Activated CD8-positive, alpha-beta T cell treated with anti-CD3 and anti-CD28 coated beads, Interleukin-2, amount 10 ng/mL, durations not matched to agents 7 days and 5 days (primary cell): ENCODE data around the gene ZC3H4. TPM values are rescaled to one million over a fixed set of nuclear protein-coding genes. Genes with fewer than 3 reads are reported as not detected.

Source experiments
- ATAC-seq: fragments of 150-1000 bp; cut with Tn5 transposase; one replicate; pipeline ENCODE4 v1.10.0; 2021; ENCODE audit warnings: moderate library complexity
- CTCF ChIA-PET: fragments of 350-600 bp; sonication (Branson Sonifier 250); formaldehyde crosslinking; loops from one replicate; lab custom pipeline; 2021; ENCODE audit warnings: antibody characterized with exemption; lab: Charles Lee
- POLR2A ChIA-PET: fragments of 350-600 bp; sonication (Branson Sonifier 250); formaldehyde crosslinking; loops from one replicate; lab custom pipeline; 2021; ENCODE audit warnings: antibody characterized with exemption; lab: Charles Lee
- DNase-seq: peaks from one replicate; pipeline ENCODE4 v3.0.0-alpha.2; 2020
- H3K27ac Mint-ChIP-seq: one replicate; pipeline ENCODE4 v1.8.0; 2021; ENCODE audit warnings: mild to moderate bottlenecking, mixed read lengths
- H3K27me3 Mint-ChIP-seq: one replicate; pipeline ENCODE4 v1.8.0; 2021; ENCODE audit warnings: low read depth, mixed read lengths
- H3K36me3 Mint-ChIP-seq: one replicate; pipeline ENCODE4 v1.8.0; 2021; ENCODE audit warnings: low read depth, mixed read lengths
- H3K4me1 Mint-ChIP-seq: one replicate; pipeline ENCODE4 v1.8.0; 2021; ENCODE audit warnings: low read depth, mixed read lengths
- H3K4me3 Mint-ChIP-seq: one replicate; pipeline ENCODE4 v1.8.0; 2021; ENCODE audit warnings: mild to moderate bottlenecking, mixed read lengths
- H3K9me3 Mint-ChIP-seq: one replicate; pipeline ENCODE4 v1.8.0; 2022; ENCODE audit warnings: mixed read lengths; ENCODE audit not compliant: insufficient read depth
- total RNA-seq, 2 experiments: library from RNA; stranded (reverse); gene quantifications; one replicate each; pipeline ENCODE4 v1.2.3, GENCODE V29; 2021

Gene ZC3H4
- total RNA-seq, 2 experiments from 2014 or later, result 102 TPM

DNA sequence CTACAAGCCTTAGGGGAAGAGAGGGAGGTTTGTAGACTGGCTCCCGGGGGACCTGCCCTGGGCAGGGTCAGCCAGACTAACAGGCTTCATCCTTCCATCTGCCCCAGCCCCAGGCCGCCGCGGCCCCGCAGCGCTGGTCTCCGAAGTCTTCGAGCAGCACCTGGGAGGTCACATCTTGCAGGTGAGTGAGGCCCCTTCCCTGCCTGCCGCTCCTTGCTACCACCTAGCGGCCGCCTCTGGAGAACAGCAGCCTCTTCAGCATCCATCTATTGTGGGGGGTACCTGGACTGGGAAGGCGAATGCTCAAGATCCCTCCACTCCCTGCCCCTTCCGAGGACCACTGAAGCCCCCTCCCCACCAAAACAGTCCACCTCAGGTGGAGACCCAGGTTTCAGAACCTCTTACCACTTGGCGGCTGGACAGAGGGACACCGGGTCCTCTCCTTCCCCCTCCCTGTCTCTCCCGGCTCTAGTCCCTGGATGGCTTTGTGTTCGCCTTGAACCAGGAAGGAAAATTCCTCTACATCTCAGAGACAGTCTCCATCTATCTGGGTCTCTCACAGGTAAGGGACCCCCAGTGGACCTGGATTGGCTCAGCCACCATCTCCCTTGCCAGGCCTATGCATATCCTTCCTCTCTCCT, 81.3 kb downstream of the ZC3H4 start:
- Mint-ChIP-seq H3K4me1 (peaks cover 21% of the 10 kb centered on the region), H3K27me3 (peaks cover 35% of the 10 kb centered on the region)

DNA sequence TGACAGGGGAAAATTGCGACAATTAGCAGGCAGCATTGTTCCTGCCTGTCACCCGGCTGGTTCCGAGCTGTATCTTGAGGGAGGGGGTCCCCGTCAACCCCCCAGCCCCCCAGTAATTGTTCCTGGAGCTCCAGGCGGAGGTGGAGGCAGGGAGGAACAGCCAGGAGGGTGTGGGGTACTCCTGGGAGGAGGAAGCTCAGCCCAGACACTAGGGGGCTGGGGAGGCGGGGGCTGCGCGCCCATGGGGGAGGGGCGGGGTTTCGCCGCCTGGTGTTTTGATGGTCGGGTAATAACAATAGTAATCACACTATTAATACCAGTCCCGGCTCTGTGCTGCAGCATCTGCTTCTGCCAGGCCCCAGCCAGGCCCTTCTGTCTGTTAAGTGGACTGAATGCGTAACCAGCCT, 85.4 kb downstream of the ZC3H4 start:
- H3K4me1 Mint-ChIP-seq, result peaks cover 3% of the 10 kb centered on the region
- H3K36me3 Mint-ChIP-seq, result no peaks in the 10 kb centered on the region
- H3K4me3 Mint-ChIP-seq, result no peak overlapping the region
- no peak for ATAC-seq
- no peaks in the 10 kb centered on the region for H3K9me3 Mint-ChIP-seq
- CTCF ChIA-PET, result interaction anchor here (4.8 kb wide), 1 partner anchor 15 kb away, joined by 31 read pairs; no protein-coding TSS in a partner anchor
- POLR2A ChIA-PET, result no interaction called here
- H3K27me3 Mint-ChIP-seq, result peaks cover 58% of the 10 kb centered on the region
- DNase-seq, result no peak
- H3K27ac Mint-ChIP-seq, result no peak overlapping the region

More for the DNA sequence above, 81.3 kb downstream of the ZC3H4 start:
- peak; percentile 74 for DNase-seq
- Mint-ChIP-seq H3K9me3 (no peaks in the 10 kb centered on the region), H3K4me3 (no peak overlapping the region), H3K36me3 (no peaks in the 10 kb centered on the region), H3K27ac (no peak overlapping the region)
- ChIA-PET POLR2A (no interaction called here), CTCF (interaction anchor here (1.4 to 4.8 kb wide), 2 partner anchors 19 kb away, joined by 9 to 31 read pairs; no protein-coding TSS in a partner anchor)
- ATAC-seq, result peak; percentile 43

DNA sequence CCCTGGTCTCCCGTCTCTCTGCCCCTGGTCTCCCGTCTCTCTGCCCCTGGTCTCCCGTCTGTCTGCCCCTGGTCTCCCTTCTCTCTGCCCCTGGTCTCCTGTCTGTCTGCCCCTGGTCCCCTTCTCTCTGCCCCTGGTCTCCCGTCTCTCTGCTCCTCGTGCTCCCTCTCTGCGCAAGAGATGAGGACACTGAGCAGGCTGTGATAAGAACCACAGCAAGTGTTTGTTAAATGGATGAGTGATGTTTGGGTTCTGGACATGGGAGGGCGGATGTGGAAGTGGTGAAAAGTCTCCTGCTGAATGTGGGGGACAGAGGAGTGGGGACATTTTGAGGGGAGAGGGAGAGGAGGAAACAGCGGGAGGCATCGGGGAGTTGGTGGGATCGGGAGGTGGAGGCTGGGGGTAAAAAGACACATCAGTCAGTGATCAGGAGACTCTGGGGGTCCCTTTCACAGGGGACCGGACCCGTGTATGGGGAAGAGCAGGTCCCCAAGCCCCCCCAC, 85.9 kb downstream of the ZC3H4 start:
- no peaks in the 10 kb centered on the region for H3K36me3 Mint-ChIP-seq

DNA sequence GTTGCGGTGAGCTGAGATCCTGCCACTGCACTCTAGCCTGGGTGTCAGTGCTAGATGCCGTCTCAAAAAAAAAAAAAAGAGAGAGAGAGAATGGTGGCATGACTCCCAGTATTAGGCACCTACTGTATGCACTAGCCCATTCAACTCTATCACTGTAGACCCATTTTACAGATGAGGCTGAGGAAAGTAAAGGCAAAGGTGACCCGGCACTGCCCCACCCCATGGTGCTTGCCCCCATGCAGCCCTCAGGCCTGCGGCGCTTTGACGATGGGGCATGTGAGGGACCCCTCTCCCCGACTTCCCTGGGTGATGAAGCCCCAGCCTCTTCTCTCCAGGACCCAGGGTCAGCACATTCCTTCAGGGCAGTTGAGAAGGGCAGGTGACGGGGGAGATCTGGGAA, 86.7 kb downstream of the ZC3H4 start:
- Mint-ChIP-seq H3K4me3 (no peak overlapping the region), H3K36me3 (no peaks in the 10 kb centered on the region), H3K27me3 (peaks cover 66% of the 10 kb centered on the region), H3K27ac (no peak overlapping the region), H3K4me1 (peaks cover 4% of the 10 kb centered on the region), H3K9me3 (no peaks in the 10 kb centered on the region)
- DNase-seq (no peak), ATAC-seq (no peak)
- ChIA-PET CTCF (interaction anchor here (1.1 to 2.0 kb wide), 2 partner anchors 14 to 54 kb away, joined by 3 to 7 read pairs; no protein-coding TSS in a partner anchor), POLR2A (no interaction called here)

More for the DNA sequence above, 85.9 kb downstream of the ZC3H4 start:
- Mint-ChIP-seq H3K9me3 (no peaks in the 10 kb centered on the region), H3K27me3 (peaks cover 63% of the 10 kb centered on the region), H3K4me3 (no peak overlapping the region), H3K27ac (no peak overlapping the region), H3K4me1 (peaks cover 6% of the 10 kb centered on the region)
- CTCF ChIA-PET, result interaction anchor here (4.8 kb wide), 1 partner anchor 15 kb away, joined by 31 read pairs; no protein-coding TSS in a partner anchor
- POLR2A ChIA-PET, result no interaction called here
- DNase-seq (no peak), ATAC-seq (no peak)

DNA sequence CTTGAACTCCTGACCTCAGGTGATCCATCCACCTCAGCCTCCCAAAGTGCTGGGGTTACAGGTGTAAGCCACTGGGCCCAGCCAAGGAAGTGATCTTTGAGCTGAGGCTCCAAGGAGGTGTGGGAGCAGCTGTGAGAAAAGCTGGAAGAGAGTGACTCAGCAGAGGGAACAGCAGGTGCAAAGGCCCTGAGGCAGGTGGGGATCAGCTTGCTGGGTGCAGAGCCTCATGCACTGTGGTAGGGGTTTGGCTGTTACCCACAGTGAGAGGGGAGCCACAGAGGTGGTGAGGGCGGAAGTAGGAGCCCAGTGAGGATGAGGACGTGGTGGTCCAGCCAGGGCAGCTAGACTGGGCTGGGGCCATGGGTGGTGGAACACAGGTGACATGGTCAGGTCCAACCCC, 87.4 kb downstream of the ZC3H4 start:
- H3K36me3 Mint-ChIP-seq, result no peaks in the 10 kb centered on the region
- no peak overlapping the region for H3K4me3 Mint-ChIP-seq
- H3K27me3 Mint-ChIP-seq, result peaks cover 68% of the 10 kb centered on the region
- no peak for DNase-seq
- POLR2A ChIA-PET, result interaction anchor here (0.5 kb wide), 1 partner anchor 88 kb away, joined by 5 read pairs; the partner anchor contains the start of gene ZC3H4
- ATAC-seq, result no peak
- H3K9me3 Mint-ChIP-seq, result no peaks in the 10 kb centered on the region
- CTCF ChIA-PET, result interaction anchor here (0.9 to 2.0 kb wide), 4 partner anchors 9 to 55 kb away, joined by 3 to 7 read pairs (median 4); no protein-coding TSS in a partner anchor
- no peak overlapping the region for H3K27ac Mint-ChIP-seq
- H3K4me1 Mint-ChIP-seq, result peaks cover 6% of the 10 kb centered on the region

DNA sequence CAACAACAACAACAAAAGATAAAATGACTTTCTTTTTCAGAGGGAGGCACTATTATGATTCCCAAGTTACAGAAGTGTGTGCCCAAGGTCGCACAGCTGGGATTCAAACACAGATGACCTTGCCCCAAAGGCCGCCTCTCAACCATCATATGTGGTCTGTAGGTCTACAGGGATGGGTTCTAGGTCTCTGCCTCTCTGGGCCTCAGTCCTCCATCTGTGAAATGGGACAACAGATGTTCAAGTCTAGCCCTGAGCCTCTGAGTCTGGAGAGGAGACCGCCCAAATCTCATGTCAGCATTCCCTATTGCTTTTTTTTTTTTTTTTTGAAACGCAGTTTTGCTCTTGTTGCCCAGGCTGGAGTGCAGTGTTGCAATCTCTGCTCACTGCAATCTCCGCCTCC, 89.1 kb downstream of the ZC3H4 start:
- POLR2A ChIA-PET, result no interaction called here
- peaks cover 12% of the 10 kb centered on the region for H3K4me1 Mint-ChIP-seq
- H3K4me3 Mint-ChIP-seq, result no peak overlapping the region
- no peaks in the 10 kb centered on the region for H3K9me3 Mint-ChIP-seq
- DNase-seq (no peak), ATAC-seq (no peak)
- peaks cover 69% of the 10 kb centered on the region for H3K27me3 Mint-ChIP-seq
- CTCF ChIA-PET, result interaction anchor here (2.1 to 4.5 kb wide), 2 partner anchors 11 to 101 kb away, joined by 5 to 34 read pairs; no protein-coding TSS in a partner anchor
- H3K36me3 Mint-ChIP-seq, result no peaks in the 10 kb centered on the region
- no peak overlapping the region for H3K27ac Mint-ChIP-seq

DNA sequence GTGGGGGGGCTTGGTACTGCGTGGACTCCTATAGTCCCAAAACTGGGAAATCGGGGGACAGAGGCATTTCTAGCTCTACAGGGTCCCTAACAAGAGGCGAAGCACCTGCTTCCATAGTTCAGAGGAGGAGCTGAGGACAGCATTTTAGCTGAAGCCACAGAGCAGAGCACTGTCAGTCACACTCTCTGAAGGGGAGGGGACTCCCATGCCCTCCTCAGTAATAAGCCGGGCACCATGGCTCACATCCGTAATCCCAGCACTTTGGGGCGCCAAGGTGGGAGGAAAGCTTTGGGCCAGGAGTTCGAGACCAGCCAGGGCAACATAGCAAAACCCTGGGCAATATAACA, 90.2 kb downstream of the ZC3H4 start:
- H3K9me3 Mint-ChIP-seq, result no peaks in the 10 kb centered on the region
- peaks cover 71% of the 10 kb centered on the region for H3K27me3 Mint-ChIP-seq
- ChIA-PET POLR2A (no interaction called here), CTCF (interaction anchor here (2.1 to 4.5 kb wide), 2 partner anchors 10 to 102 kb away, joined by 5 to 34 read pairs; no protein-coding TSS in a partner anchor)
- no peak for DNase-seq
- no peak overlapping the region for H3K27ac Mint-ChIP-seq
- ATAC-seq, result no peak
- no peak overlapping the region for H3K4me3 Mint-ChIP-seq
- H3K4me1 Mint-ChIP-seq, result peaks cover 14% of the 10 kb centered on the region
- H3K36me3 Mint-ChIP-seq, result no peaks in the 10 kb centered on the region

DNA sequence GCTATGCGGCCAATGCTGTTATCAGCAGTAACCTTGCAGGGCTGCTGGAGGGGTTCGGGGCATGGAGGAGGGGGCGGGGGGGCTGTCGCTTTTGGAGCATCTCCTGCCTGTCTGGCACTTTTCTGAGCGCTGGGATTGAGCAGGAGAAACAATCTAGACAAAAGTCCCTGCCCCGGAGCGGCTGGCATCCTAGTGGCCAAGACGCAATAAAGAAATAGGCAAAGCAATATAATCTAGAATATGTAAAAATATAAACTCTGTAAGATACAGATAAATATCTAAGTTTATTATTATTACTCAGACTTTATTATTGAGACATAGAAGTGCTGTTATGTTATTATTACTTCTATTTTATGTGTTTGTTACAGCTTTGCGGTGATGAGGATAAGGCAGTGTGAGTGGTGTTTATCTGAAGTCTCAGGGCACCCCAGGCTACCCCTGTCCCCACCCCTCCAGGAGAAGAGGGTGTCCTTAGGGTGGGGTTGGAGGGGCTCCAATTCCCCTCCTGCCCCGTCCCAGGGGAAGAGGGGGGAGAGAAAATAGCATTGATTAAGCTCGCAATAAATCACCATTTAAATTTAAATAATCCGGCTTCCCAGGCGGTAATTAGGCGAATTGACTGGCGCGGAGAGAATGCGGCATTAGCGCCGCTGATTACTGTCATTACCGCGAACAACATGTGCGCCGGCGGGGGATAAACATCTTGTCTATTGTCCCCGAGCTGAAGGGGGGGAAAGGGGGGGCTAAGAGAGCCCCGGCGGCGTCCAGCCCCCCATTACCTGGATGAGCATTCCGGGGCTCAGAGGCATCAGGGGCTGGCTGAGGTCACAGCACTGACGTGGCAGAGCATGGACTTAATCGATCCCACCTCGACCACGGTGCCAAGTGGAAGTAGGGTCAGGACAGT, 90.8 kb downstream of the ZC3H4 start:
- DNase-seq, result no peak
- no peaks in the 10 kb centered on the region for H3K36me3 Mint-ChIP-seq
- no peaks in the 10 kb centered on the region for H3K9me3 Mint-ChIP-seq
- ChIA-PET CTCF (interaction anchor here (1.3 to 4.5 kb wide), 3 partner anchors 10 to 128 kb away, joined by 3 to 34 read pairs (median 5); no protein-coding TSS in a partner anchor), POLR2A (no interaction called here)
- H3K27me3 Mint-ChIP-seq, result peaks cover 69% of the 10 kb centered on the region
- peaks cover 14% of the 10 kb centered on the region for H3K4me1 Mint-ChIP-seq
- H3K27ac Mint-ChIP-seq, result no peak overlapping the region
- H3K4me3 Mint-ChIP-seq, result no peak overlapping the region
- no peak for ATAC-seq

DNA sequence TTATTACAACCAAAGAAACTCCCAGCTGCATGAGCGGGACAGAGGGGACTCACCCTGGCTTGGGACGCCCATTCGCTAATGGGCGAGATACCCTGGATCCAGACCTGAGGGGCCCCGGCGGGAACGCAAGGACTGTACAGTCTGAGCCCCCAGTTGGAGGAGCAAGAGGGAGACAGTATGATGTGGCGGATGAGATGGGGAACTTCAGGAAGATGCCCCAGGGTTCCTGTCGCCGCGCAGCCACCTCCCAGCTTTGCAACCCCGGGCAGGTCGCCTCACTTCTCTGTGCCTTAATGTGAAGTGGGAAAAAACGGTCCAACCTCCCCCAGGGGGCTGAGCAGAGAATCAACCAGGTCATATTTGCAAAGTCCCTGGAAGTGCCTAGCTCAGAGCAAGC, 91.4 kb downstream of the ZC3H4 start:
- Mint-ChIP-seq H3K36me3 (no peaks in the 10 kb centered on the region), H3K9me3 (no peaks in the 10 kb centered on the region), H3K4me3 (no peak overlapping the region), H3K27me3 (peaks cover 64% of the 10 kb centered on the region), H3K4me1 (peaks cover 14% of the 10 kb centered on the region), H3K27ac (no peak overlapping the region)
- ChIA-PET CTCF (interaction anchor here (0.6 to 4.5 kb wide), 4 partner anchors 9 to 129 kb away, joined by 3 to 34 read pairs (median 3); no protein-coding TSS in a partner anchor), POLR2A (no interaction called here)
- ATAC-seq, result no peak
- DNase-seq, result no peak

DNA sequence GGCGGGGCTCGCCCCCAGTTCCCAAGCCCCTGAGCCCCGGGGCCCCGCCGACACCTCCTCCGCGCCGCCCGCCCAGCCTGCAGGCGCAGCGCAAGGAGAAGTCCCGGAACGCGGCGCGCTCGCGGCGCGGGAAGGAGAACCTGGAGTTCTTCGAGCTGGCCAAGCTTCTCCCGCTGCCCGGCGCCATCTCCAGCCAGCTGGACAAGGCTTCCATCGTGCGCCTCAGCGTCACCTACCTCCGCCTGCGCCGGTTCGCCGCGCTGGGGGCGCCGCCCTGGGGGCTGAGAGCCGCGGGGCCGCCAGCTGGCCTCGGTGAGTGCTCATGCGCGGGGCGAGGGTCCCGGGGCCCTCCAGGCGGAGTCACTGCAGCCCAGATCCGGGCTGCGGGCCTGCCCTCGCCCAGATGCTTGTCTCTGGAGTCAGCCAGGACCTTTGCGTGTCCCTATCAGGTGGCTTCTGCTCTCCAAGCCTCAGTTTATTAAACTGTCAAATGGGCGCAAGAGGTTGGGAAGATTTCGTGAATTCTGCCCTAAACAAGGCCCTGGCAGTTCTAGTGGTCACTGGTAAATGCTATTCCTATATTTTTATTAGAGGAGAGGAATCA, 91.9 kb downstream of the ZC3H4 start:
- ChIA-PET POLR2A (no interaction called here), CTCF (interaction anchor here (0.6 to 4.5 kb wide), 4 partner anchors 9 to 129 kb away, joined by 3 to 34 read pairs (median 3); no protein-coding TSS in a partner anchor)
- Mint-ChIP-seq H3K4me3 (no peak overlapping the region), H3K4me1 (peaks cover 14% of the 10 kb centered on the region), H3K9me3 (no peaks in the 10 kb centered on the region), H3K27me3 (peaks cover 60% of the 10 kb centered on the region), H3K36me3 (no peaks in the 10 kb centered on the region), H3K27ac (no peak overlapping the region)
- ATAC-seq, result no peak
- DNase-seq, result no peak

DNA sequence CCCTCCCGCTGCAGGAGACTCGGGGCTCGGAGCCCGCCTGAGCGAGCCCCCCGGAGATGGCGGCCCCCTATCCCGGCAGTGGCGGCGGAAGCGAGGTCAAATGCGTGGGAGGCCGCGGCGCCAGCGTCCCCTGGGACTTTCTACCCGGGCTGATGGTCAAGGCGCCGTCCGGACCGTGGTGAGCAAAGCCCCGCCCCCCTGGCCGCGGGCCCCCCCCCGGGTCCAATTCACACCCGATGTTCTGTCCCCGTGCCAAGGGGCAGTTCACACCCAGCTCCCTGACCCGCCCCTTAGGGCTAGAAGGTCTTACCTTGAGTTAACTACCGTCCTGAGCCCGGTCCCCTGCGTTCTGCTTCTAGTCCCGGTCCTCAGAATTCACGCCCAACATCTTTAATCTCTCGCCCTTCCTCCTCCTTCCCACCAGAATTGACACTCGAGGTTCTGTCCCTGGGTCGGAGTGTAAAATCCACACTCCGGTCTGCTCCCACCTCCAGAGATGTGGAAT, 92.5 kb downstream of the ZC3H4 start:
- ATAC-seq, result no peak
- ChIA-PET CTCF (interaction anchor here (1.3 to 4.5 kb wide), 2 partner anchors 8 to 36 kb away, joined by 3 to 34 read pairs; no protein-coding TSS in a partner anchor), POLR2A (no interaction called here)
- Mint-ChIP-seq H3K36me3 (no peaks in the 10 kb centered on the region), H3K4me3 (no peak overlapping the region), H3K27me3 (peaks cover 55% of the 10 kb centered on the region), H3K27ac (no peak overlapping the region), H3K4me1 (peaks cover 14% of the 10 kb centered on the region), H3K9me3 (no peaks in the 10 kb centered on the region)
- DNase-seq, result no peak
